MCF 10A (cell line): ENCODE measurements around the gene TMPRSS13. TPM values are rescaled to one million over a fixed set of nuclear protein-coding genes. Genes with fewer than 3 reads are reported as not detected.

ENCODE experiments used
- BruUV-seq: library from RNA; stranded (reverse); fragments of 400-500 nt; replicated peaks from 2 replicates; lab custom pipeline; 2021; lab: Mats Ljungman, UMichigan
- CTCF ChIA-PET: fragments of 300-600 bp; sonication (Branson Sonifier 250); formaldehyde crosslinking; extraction: SDS; loops from one replicate; lab custom pipeline; 2021; ENCODE audit warnings: antibody characterized with exemption, inconsistent platforms; lab: Yijun Ruan, JAX
- POLR2A ChIA-PET: fragments of 300-600, 350-650 bp; sonication (Branson Sonifier 250); formaldehyde crosslinking; extraction: SDS; loops from one replicate; lab custom pipeline; 2020; ENCODE audit warnings: antibody characterized with exemption, inconsistent platforms; lab: Yijun Ruan, JAX
- DNase-seq: peaks from one replicate; pipeline ENCODE4 v3.0.0-alpha.2; 2018; ENCODE audit not compliant: unreplicated experiment
- H3K27ac Mint-ChIP-seq: one replicate; pipeline ENCODE4 v1.8.0; 2022; ENCODE audit warnings: mild to moderate bottlenecking, low read depth, mixed read lengths; ENCODE audit not compliant: unreplicated experiment
- H3K27me3 Mint-ChIP-seq: one replicate; pipeline ENCODE4 v1.8.0; 2022; ENCODE audit warnings: mixed read lengths; ENCODE audit not compliant: insufficient read depth, unreplicated experiment
- H3K36me3 Mint-ChIP-seq: one replicate; pipeline ENCODE4 v1.8.0; 2022; ENCODE audit warnings: mild to moderate bottlenecking, moderate library complexity, mixed read lengths; ENCODE audit not compliant: insufficient read depth, unreplicated experiment
- H3K4me1 Mint-ChIP-seq: one replicate; pipeline ENCODE4 v1.8.0; 2022; ENCODE audit warnings: mixed read lengths; ENCODE audit not compliant: insufficient read depth, unreplicated experiment
- H3K4me3 Mint-ChIP-seq: one replicate; pipeline ENCODE4 v1.8.0; 2022; ENCODE audit warnings: mild to moderate bottlenecking, moderate library complexity, mixed read lengths; ENCODE audit not compliant: unreplicated experiment
- H3K9me3 Mint-ChIP-seq: one replicate; pipeline ENCODE4 v1.8.0; 2022; ENCODE audit warnings: mixed read lengths; ENCODE audit not compliant: unreplicated experiment
- CTCF ChIP-seq: fragments of 200-600 bp; IDR thresholded peaks from one replicate; pipeline ENCODE4 v1.8.0; 2022; ENCODE audit warnings: antibody characterized with exemption, mild to moderate bottlenecking; ENCODE audit not compliant: unreplicated experiment
- intact Hi-C: fragments of 100-400 bp; cut with micrococcal nuclease; formaldehyde crosslinking; loops from 2 replicates; pipeline ENCODE4 v1.14.1; 2022
- total RNA-seq: library from RNA; stranded (reverse); gene quantifications from 2 replicates; pipeline ENCODE4 v1.2.3, GENCODE V29; 2022

Gene TMPRSS13
- total RNA-seq, 1 experiment from 2014 or later: not detected

GRCh38 chr11:117863383-117863782 lies 65.8 kb downstream of the TMPRSS13 start:
- no peaks in the 10 kb centered on the region for H3K36me3 Mint-ChIP-seq
- POLR2A ChIA-PET: interaction anchor here (0.6 kb wide), 1 partner anchor 9 kb away, joined by 3 read pairs; no protein-coding TSS in a partner anchor
- TF ChIP-seq CTCF: no peak
- intact Hi-C loops: no loop called here
- DNase-seq: no peak
- H3K9me3 Mint-ChIP-seq: no peaks in the 10 kb centered on the region
- no TSS peak for BruUV-seq
- H3K4me1 Mint-ChIP-seq: no peaks in the 10 kb centered on the region
- CTCF ChIA-PET: interaction anchor here (0.6 to 2.2 kb wide), 4 partner anchors 21 to 215 kb away, joined by 3 to 9 read pairs (median 3); no protein-coding TSS in a partner anchor
- no peak overlapping the region for H3K4me3 Mint-ChIP-seq
- no peak overlapping the region for H3K27ac Mint-ChIP-seq
- H3K27me3 Mint-ChIP-seq: peaks cover 53% of the 10 kb centered on the region

- intact Hi-C loops: no loop called here
- H3K27me3 Mint-ChIP-seq: peaks cover 47% of the 10 kb centered on the region
- H3K9me3 Mint-ChIP-seq: no peaks in the 10 kb centered on the region
- H3K27ac Mint-ChIP-seq: no peak overlapping the region
- H3K4me1 Mint-ChIP-seq: no peaks in the 10 kb centered on the region
- ChIA-PET CTCF (interaction anchor here (0.6 to 1.0 kb wide), 3 partner anchors 44 to 215 kb away, joined by 3 to 4 read pairs (median 3); no protein-coding TSS in a partner anchor), POLR2A (interaction anchor here (0.6 kb wide), 1 partner anchor 8 kb away, joined by 3 read pairs; no protein-coding TSS in a partner anchor)
- no peak for TF ChIP-seq CTCF
- no peaks in the 10 kb centered on the region for H3K36me3 Mint-ChIP-seq
- DNase-seq: no peak
- no TSS peak for BruUV-seq
- no peak overlapping the region for H3K4me3 Mint-ChIP-seq
Observed at GRCh38 chr11:117862753-117863152, 66.4 kb downstream of the TMPRSS13 start.

GRCh38 chr11:117862019-117862725 lies 67.0 kb downstream of the TMPRSS13 start:
- intact Hi-C loops: no loop called here
- Mint-ChIP-seq H3K4me1 (no peaks in the 10 kb centered on the region), H3K9me3 (no peaks in the 10 kb centered on the region), H3K27me3 (peaks cover 42% of the 10 kb centered on the region), H3K36me3 (no peaks in the 10 kb centered on the region), H3K4me3 (no peak overlapping the region), H3K27ac (no peak overlapping the region)
- ChIA-PET CTCF (interaction anchor here (0.8 to 1.0 kb wide), 2 partner anchors 18 to 43 kb away, joined by 3 to 4 read pairs; no protein-coding TSS in a partner anchor), POLR2A (no interaction called here)
- no peak for TF ChIP-seq CTCF
- BruUV-seq: no TSS peak
- no peak for DNase-seq

GRCh38 chr11:117861151-117862018 lies 67.8 kb downstream of the TMPRSS13 start:
- Mint-ChIP-seq H3K27ac (no peak overlapping the region), H3K9me3 (no peaks in the 10 kb centered on the region), H3K4me3 (no peak overlapping the region), H3K27me3 (peaks cover 42% of the 10 kb centered on the region), H3K36me3 (no peaks in the 10 kb centered on the region), H3K4me1 (no peaks in the 10 kb centered on the region)
- BruUV-seq: no TSS peak
- CTCF ChIA-PET: interaction anchor here (0.8 to 1.1 kb wide), 2 partner anchors 17 to 85 kb away, joined by 3 read pairs; no protein-coding TSS in a partner anchor
- no peak for TF ChIP-seq CTCF
- POLR2A ChIA-PET: no interaction called here
- peak; percentile 33 for DNase-seq
- intact Hi-C loops: no loop called here
